ENCODE data around the gene SUPT7L.
A peak's percentile ranks its signal among the peaks of the same experiment; 100 is the strongest.

GRCh38 chr2:27663285-27664153 lies at the start of gene SUPT7L, which contains the start of gene SLC4A1AP:
- TF ChIP-seq POLR2A (IDR thresholded peaks at IDR 0.05) = peak; percentile 29
- TF ChIP-seq, protein P1, sequence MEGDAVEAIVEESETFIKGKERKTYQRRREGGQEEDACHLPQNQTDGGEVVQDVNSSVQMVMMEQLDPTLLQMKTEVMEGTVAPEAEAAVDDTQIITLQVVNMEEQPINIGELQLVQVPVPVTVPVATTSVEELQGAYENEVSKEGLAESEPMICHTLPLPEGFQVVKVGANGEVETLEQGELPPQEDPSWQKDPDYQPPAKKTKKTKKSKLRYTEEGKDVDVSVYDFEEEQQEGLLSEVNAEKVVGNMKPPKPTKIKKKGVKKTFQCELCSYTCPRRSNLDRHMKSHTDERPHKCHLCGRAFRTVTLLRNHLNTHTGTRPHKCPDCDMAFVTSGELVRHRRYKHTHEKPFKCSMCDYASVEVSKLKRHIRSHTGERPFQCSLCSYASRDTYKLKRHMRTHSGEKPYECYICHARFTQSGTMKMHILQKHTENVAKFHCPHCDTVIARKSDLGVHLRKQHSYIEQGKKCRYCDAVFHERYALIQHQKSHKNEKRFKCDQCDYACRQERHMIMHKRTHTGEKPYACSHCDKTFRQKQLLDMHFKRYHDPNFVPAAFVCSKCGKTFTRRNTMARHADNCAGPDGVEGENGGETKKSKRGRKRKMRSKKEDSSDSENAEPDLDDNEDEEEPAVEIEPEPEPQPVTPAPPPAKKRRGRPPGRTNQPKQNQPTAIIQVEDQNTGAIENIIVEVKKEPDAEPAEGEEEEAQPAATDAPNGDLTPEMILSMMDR (IDR thresholded peaks at IDR 0.05) = no peak
